Coronary artery (tissue), 2 donors: ENCODE data around the gene WNK2.
"Not testable (repeated sequence)": the region's sequence is repeated elsewhere in the genome, so short reads cannot be mapped to it uniquely, and the experiment has no call there.

ENCODE experiments used
- DNase-seq: peaks from one replicate; pipeline ENCODE4 v3.0.0-alpha.2; 2017; ENCODE audit warnings: low spot score
- H3K27ac ChIP-seq, 2 donors: fragments of 200-600 bp; sonication (generic); one replicate each; pipeline ENCODE4 v1.5.1; 2016 to 2019
- H3K4me3 ChIP-seq: fragments of 200-600 bp; sonication (generic); 2 replicates; pipeline ENCODE4 v1.5.1; 2016; ENCODE audit warnings: mild to moderate bottlenecking, moderate library complexity
- TF ChIP-seq, protein P1 (sequence below): fragments of 200-600 bp; sonication (generic); IDR thresholded peaks from one replicate; pipeline ENCODE4 v1.5.1; 2019; ENCODE audit warnings: antibody characterized with exemption

The WNK2 gene

GRCh38 chr9:93319992-93320500 is 136.1 kb downstream of the WNK2 start:
- DNase-seq = no peak
- TF ChIP-seq, protein P1, sequence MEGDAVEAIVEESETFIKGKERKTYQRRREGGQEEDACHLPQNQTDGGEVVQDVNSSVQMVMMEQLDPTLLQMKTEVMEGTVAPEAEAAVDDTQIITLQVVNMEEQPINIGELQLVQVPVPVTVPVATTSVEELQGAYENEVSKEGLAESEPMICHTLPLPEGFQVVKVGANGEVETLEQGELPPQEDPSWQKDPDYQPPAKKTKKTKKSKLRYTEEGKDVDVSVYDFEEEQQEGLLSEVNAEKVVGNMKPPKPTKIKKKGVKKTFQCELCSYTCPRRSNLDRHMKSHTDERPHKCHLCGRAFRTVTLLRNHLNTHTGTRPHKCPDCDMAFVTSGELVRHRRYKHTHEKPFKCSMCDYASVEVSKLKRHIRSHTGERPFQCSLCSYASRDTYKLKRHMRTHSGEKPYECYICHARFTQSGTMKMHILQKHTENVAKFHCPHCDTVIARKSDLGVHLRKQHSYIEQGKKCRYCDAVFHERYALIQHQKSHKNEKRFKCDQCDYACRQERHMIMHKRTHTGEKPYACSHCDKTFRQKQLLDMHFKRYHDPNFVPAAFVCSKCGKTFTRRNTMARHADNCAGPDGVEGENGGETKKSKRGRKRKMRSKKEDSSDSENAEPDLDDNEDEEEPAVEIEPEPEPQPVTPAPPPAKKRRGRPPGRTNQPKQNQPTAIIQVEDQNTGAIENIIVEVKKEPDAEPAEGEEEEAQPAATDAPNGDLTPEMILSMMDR = no peak
- H3K27ac ChIP-seq = no peak overlapping the region
- no peak overlapping the region for H3K4me3 ChIP-seq

DNA sequence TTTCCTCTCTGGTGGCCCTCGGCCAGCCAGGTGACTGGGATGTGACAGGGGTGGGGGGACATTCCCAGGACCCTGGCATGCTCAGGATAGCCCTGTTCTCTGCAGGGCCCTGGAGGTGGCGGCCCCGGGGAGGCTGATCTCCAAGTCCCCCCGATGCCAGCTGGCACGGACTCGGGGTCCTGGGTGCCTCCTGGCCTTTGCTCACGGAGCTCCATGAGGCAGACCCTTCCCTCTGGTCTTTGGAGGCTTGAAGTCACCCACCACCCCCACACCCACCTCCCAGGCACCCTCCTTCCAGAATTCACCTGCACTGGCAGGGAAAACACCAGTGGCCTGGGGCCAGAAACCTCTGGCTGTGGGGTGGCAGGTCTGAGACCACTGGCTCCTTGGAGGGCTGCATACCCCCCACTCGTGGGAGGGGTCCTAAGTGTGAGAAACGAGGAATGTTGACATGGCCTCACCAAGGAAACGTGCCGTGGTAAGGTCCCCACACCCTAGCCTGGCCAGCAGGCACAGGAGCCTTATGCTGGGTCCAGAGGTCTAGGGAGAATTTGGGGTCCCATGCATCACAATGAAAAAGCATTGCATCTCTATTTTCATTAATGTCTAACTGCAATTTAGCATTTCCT is 136.8 kb downstream of the WNK2 start:
- no peak for DNase-seq
- Histone ChIP-seq H3K27ac (no peak overlapping the region), H3K4me3 (no peak overlapping the region)
- TF ChIP-seq, protein P1 = no peak

GRCh38 chr9:93321220-93321610 is 137.3 kb downstream of the WNK2 start:
- H3K27ac ChIP-seq = no peak overlapping the region
- DNase-seq = no peak
- no peak overlapping the region for H3K4me3 ChIP-seq
- TF ChIP-seq, protein P1 = no peak

- not testable (repeated sequence) for H3K4me3 ChIP-seq, H3K27ac ChIP-seq, DNase-seq
Observed at GRCh38 chr9:93323446-93323954, 139.6 kb downstream of the WNK2 start.

GRCh38 chr9:93324191-93324834 is 140.4 kb downstream of the WNK2 start:
- no peak overlapping the region for H3K27ac ChIP-seq
- H3K4me3 ChIP-seq = no peak overlapping the region
- TF ChIP-seq, protein P1 = no peak
- no peak for DNase-seq

DNA sequence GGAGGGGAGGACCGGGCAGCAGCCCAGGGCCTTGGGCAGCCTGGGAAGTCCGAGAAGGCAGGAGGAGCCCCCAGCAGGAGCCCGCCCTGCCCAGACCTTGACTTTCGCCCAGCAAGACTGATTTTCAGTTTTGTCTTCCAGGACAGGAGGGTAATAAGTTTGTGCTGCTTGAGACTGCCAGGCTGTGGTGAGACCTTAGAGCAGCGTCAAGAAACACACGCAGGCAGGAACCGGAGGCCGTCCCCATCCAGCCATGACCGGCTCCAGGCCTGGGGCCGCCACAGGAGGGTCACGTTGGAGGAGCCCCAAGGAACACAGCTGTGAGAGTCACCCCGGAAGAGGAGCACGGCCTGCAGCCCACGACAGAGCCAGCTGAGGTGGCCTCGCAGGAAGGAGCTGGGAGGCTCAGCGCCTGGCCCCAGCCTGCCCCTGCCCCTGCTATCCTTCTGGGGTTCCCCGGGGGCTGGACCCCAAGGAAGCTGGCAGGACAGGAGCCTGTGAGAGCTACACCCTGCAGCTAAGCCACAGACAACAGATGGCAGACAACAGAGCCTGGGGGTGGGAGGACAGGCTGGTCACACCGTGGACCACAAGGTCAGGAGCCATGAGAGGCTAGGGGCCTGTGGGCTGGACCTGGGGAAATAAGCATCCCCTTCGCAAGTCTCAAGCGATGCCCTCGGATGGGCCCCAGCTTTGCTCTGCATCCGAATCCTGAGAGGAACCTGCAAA is 141.5 kb downstream of the WNK2 start:
- TF ChIP-seq, protein P1 = no peak

DNA sequence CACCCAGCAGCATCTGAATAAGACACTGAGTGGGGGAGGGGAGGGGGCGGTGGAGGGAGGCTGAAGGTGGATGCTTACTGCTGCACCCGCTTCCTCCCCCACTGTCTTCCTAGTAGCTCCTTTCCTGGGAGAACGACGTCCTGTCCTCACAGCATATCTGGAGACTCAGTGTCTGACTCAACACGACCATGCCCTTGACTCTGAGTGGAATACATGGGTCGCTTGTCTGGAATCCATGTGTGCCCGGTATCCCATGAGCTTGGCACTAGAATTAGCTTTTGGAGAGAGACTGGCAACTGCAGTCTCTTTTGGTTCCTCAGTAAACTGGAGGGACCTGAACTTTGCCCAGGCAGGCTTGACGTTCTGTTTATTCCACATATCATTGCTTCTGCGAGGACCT is 142.1 kb downstream of the WNK2 start:
- no peak overlapping the region for H3K4me3 ChIP-seq
- TF ChIP-seq, protein P1 = no peak
- H3K27ac ChIP-seq = no peak overlapping the region

More for the DNA sequence above, 141.5 kb downstream of the WNK2 start:
- Histone ChIP-seq H3K4me3 (no peak overlapping the region), H3K27ac (no peak overlapping the region)
- DNase-seq = no peak

More for the DNA sequence above, 142.1 kb downstream of the WNK2 start:
- DNase-seq = no peak
